GM10248 (cell line): ENCODE measurements around the gene NUP98.
"Not testable (repeated sequence)": the region's sequence is repeated elsewhere in the genome, so short reads cannot be mapped to it uniquely, and the experiment has no call there.

Source experiments
- CTCF ChIA-PET: fragments of 300-600 bp; sonication (Branson Sonifier 250); formaldehyde crosslinking; extraction: SDS; loops from one replicate; lab custom pipeline; 2021; ENCODE audit warnings: antibody characterized with exemption; lab: Yijun Ruan, JAX
- POLR2A ChIA-PET: fragments of 350-650 bp; sonication (Branson Sonifier 250); formaldehyde crosslinking; extraction: SDS; loops from one replicate; lab custom pipeline; 2020; ENCODE audit warnings: antibody characterized with exemption; lab: Yijun Ruan, JAX
- DNase-seq: peaks from one replicate; pipeline ENCODE4 v3.0.0; 2012; ENCODE audit errors: extremely low spot score
- TF ChIP-seq, protein P1 (sequence below): IDR thresholded peaks from 2 replicates; pipeline ENCODE4 v1.5.1; 2012; ENCODE audit warnings: mild to moderate bottlenecking, low read depth; ENCODE audit errors: extremely low read depth, missing control alignments, control extremely low read depth

NUP98 gene

DNA sequence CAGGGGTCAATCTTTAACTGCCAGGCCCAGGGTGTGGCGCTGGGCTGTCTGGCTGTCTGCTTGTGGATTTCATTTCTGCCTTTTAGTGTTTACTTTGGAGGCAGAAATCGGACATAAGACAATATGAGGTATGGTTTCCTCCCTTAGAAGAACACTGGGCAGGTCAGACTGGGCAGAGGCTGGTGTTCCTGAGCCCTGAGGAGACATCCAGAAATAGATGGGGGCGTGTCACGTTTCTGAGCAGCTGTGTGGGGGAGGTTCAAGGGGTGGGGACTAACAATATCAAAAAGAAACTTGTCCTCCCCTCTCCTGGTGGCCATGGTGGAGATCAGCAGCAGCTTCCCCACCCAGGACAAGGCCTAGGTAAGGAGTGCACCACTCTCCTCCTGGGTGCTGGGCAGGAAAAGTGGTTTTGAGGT is 152.5 kb downstream of the NUP98 start, which contains the start of gene ART1:
TSS of gene ART1 (plus strand) at position 312 of the 419 bp plus-strand sequence. CDS start 14,086 bp downstream, outside the sequence.
- POLR2A ChIA-PET = no interaction called here
- no peak for DNase-seq
- CTCF ChIA-PET = interaction anchor here (1.2 kb wide), 1 partner anchor 10 kb away, joined by 3 read pairs; no protein-coding TSS in a partner anchor
- TF ChIP-seq, protein P1, sequence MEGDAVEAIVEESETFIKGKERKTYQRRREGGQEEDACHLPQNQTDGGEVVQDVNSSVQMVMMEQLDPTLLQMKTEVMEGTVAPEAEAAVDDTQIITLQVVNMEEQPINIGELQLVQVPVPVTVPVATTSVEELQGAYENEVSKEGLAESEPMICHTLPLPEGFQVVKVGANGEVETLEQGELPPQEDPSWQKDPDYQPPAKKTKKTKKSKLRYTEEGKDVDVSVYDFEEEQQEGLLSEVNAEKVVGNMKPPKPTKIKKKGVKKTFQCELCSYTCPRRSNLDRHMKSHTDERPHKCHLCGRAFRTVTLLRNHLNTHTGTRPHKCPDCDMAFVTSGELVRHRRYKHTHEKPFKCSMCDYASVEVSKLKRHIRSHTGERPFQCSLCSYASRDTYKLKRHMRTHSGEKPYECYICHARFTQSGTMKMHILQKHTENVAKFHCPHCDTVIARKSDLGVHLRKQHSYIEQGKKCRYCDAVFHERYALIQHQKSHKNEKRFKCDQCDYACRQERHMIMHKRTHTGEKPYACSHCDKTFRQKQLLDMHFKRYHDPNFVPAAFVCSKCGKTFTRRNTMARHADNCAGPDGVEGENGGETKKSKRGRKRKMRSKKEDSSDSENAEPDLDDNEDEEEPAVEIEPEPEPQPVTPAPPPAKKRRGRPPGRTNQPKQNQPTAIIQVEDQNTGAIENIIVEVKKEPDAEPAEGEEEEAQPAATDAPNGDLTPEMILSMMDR = no peak

DNA sequence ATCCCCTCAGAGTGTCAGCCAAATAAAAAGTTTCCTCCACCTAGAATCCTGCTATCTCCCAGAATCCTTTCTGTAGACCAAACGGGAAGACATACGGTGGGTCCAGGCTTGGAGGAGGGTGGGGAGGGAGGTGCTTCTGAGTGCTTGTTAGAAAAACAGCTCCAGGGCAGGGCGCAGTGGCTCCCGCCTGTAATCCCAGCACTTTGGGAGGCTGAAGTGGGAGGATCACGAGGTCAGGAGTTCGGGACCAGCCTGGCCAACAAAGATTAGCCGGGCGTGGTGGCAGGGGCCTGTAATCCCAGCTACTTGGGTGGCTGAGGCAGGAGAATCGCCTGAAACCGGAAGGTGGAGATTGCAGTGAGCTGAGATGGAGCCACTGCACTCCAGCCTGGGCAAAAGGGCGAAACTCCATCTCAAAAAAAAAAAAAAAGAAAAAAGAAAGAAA is 154.2 kb downstream of the NUP98 start:
- DNase-seq, POLR2A ChIA-PET: not testable (repeated sequence)
- CTCF ChIA-PET = interaction anchor here (1.0 to 1.4 kb wide), 3 partner anchors 9 to 302 kb away, joined by 3 to 4 read pairs (median 3); no protein-coding TSS in a partner anchor

DNA sequence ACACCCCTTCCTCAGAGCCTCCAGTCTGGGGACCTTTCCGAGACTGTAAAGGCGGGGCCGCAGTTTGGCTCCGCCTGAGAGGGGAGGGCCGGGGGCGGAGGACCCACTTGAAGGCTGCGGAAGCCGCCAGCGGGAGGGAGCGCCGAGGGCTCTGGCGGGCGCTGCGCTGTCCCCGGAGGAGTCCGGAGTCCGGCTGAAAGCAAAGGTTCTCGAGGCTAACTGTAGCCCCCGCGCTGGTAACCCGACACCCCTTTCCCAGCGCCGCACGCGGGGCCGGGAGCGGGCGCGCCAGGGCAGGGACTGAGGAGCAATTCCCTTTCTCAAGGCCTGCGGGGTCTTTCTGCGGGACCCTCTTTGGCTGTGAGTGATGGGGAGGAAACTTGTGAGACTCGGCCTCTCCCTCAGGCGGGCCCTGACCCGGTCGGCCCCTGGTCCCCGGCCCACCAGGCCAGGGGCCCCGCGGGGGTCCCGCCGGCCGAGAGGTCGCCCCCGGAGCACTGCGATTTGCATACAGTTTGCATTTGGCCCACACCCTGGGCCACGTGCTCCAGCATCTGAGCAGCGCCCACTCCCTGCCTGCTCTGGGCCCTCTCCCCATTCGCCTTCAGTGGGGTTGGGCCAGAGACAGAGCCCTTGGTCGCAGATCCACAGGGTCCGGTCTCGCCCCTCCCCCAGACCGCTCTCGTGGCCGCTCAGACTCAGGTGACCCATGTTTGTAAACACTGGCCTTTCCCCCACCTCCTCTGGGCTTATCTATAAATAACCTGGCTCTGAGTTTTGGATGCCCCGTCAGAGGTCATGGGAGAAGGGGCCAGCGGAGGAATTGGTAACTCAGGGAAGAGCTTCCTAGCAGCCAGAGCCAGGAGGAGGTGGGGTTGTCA is 155.0 kb downstream of the NUP98 start:
- CTCF ChIA-PET = interaction anchor here (1.0 to 1.4 kb wide), 3 partner anchors 9 to 301 kb away, joined by 3 to 4 read pairs (median 3); no protein-coding TSS in a partner anchor
- DNase-seq = peak; percentile 82

DNA sequence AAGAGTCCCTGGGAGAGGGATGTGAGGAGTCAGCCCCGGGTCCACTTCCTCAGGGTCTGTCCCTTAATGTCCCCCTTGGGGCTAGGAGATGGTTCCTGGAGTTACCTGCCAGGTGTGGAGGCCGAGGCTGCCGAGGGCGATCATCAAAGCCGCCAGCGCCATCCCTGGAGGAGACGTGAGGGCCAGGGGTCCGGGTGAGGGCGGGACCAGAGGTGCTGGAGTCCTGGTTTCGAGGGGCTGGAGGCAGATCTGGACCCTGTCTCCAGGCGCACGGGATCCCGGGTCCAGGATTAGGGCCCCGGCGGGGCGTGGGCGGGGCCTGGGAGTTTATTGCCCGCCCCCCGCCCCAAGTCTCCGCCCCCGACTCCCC is 155.7 kb downstream of the NUP98 start, which contains the start of gene ART5:
TSS of gene ART5 (minus strand) at position 292 of the 370 bp plus-strand sequence. CDS start at position 162, 130 bp downstream.
- CTCF ChIA-PET = no interaction called here
- TF ChIP-seq, protein P1 = no peak
- no peak for DNase-seq
- POLR2A ChIA-PET = no interaction called here

More for the DNA sequence above, 155.0 kb downstream of the NUP98 start:
- POLR2A ChIA-PET = no interaction called here
- TF ChIP-seq, protein P1 = no peak

DNA sequence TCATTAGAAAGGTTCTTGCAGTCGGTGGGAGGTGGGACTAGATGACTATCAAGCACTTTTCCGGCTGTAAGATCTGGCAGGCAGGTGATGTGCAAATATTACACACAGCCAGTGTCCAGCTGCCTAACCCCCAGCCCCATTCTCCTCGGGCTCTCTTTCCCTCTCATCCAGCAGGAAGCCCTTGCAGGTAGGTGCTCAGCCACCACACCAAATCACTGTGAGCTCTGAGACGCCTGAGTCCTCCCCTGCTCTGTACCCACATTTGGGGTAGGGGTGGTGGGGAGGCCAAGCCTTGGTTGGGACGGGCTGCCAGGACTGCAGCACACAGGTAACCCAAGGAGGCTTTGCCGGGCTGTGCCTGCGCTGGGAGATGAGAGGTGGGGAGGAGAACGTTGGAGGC is 156.2 kb downstream of the NUP98 start:
- no peak for DNase-seq
- ChIA-PET POLR2A (no interaction called here), CTCF (no interaction called here)
- TF ChIP-seq, protein P1 = no peak

DNA sequence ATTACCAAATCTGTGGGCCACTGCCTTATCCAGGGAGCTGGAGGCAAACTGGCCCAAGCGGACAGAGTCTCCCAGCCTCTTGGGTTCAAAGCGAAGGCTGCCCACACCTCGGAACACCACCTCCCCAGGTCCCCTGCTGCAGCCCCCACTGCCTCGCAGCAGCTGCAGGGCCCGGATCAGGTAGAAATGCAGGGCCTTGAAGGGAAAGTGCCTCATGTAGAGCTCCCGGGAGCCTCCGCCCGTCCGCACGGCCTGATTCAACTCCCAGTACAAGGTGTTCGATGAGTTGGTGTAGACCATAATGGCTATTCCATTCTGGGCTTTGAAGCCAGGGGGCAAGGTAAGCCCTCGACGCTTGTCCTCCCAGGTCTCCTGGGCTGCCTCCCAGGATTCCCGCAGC is 157.5 kb downstream of the NUP98 start:
- ChIA-PET POLR2A (no interaction called here), CTCF (no interaction called here)
- TF ChIP-seq, protein P1 = no peak
- DNase-seq = no peak

DNA sequence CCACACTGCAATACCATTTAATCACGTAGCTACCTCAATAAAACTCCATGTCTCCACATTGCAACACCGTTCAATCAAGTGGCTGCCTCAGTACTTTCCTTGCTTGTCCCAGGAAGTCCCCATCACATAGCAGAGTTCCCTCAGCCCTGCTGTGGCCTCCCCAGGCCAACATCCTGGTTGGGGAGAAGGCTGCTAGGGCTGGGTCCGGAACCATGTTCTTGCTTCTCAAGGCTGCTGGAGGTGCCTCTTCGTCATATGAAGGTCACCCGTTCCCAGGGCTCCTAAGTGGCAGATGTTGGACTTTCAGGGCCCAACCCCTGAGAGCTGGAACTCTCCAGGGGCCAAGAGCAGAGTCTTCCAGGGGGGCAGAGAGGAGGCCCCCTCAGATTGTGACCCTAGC is 158.8 kb downstream of the NUP98 start:
- DNase-seq = no peak
- POLR2A ChIA-PET = no interaction called here
- CTCF ChIA-PET = no interaction called here
- TF ChIP-seq, protein P1 = no peak
